PC-9 (cell line): ENCODE results near the gene SSBP4.

Experiments
- CTCF ChIP-seq: fragments of 200-600 bp; sonication (generic); conservative IDR thresholded peaks from 2 replicates; pipeline ENCODE4 v1.6.1; 2017; ENCODE audit warnings: mixed run types, antibody characterized with exemption, mild to moderate bottlenecking, moderate library complexity
- EZH2 ChIP-seq: fragments of 200-600 bp; sonication (generic); IDR thresholded peaks from 2 replicates; pipeline ENCODE4 v1.8.0; 2017; ENCODE audit warnings: antibody characterized with exemption, low read depth

DNA sequence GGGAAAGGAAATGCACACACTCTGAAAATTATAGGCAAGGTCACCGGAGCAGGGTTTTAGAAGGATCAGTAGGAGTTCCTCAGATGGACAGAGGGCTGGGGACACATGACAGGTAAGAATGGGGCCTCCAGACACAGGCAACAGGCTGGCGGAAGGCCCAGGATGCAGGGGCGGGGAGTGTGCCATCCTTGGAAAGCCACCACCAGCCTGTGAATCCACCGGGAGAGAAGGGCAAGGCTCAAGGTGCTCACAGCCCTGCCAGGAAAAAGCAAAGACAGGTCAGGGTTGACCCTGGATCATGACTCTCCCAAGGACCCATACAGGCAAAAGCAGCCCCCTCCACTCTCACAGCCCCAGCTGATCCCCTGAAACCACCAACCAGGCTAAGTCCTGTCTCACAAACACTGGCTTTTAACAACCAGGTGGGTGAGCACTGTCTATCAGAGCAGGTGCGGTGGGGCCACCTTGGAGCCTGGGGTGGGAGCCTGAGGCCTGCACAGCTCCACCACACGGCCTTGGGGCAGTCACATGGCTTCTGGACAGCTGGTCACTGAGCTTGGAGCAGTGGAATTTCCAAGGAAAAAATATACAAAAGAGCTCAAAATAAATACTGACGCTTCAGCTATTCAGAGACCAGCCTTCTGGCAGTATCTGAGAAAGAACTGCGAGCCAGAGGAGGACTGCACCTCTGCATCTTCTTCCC is 54.0 kb downstream of the SSBP4 start:
- no peak for TF ChIP-seq CTCF
- no peak for TF ChIP-seq EZH2
